Neural progenitor cell (in vitro differentiated cells): Measurements from ENCODE around the gene SYNPR. TPM values are rescaled to one million over a fixed set of nuclear protein-coding genes. Genes with fewer than 3 reads are reported as not detected.

Source experiments
- DNase-seq: peaks from one replicate; pipeline ENCODE4 v3.0.0-alpha.2; 2016; ENCODE audit warnings: low spot score
- H2AFZ ChIP-seq: fragments of 200-600 bp; sonication (generic); replicated peaks from 2 replicates; pipeline ENCODE4 v1.6.1; 2016; ENCODE audit warnings: antibody characterized with exemption
- H3F3A ChIP-seq: fragments of 200-600 bp; sonication (generic); 2 replicates; pipeline ENCODE4 v1.6.1; 2016; ENCODE audit warnings: antibody characterized with exemption, low read depth
- H3K27ac ChIP-seq: fragments of 200-600 bp; sonication (generic); 2 replicates; pipeline ENCODE4 v1.5.1; 2016; ENCODE audit warnings: mild to moderate bottlenecking
- H3K27me3 ChIP-seq: fragments of 200-600 bp; sonication (generic); 2 replicates; pipeline ENCODE4 v1.6.1; 2016; ENCODE audit warnings: mild to moderate bottlenecking, moderate library complexity
- H3K36me3 ChIP-seq: fragments of 200-600 bp; sonication (generic); 2 replicates; pipeline ENCODE4 v1.5.1; 2016
- H3K4me1 ChIP-seq: fragments of 200-600 bp; sonication (generic); 2 replicates; pipeline ENCODE4 v1.6.1; 2016; ENCODE audit warnings: mixed run types
- H3K4me2 ChIP-seq: fragments of 200-600 bp; sonication (generic); 2 replicates; pipeline ENCODE4 v1.6.1; 2016
- H3K4me3 ChIP-seq: fragments of 200-600 bp; sonication (generic); 2 replicates; pipeline ENCODE4 v1.5.1; 2016
- H3K79me2 ChIP-seq: fragments of 200-600 bp; sonication (generic); 2 replicates; pipeline ENCODE4 v1.6.1; 2016; ENCODE audit warnings: low read depth
- H3K9ac ChIP-seq: fragments of 200-600 bp; sonication (generic); 2 replicates; pipeline ENCODE4 v1.6.1; 2016
- H3K9me3 ChIP-seq: fragments of 200-600 bp; sonication (generic); 2 replicates; pipeline ENCODE4 v1.5.1; 2016; ENCODE audit warnings: low read depth
- H4K20me1 ChIP-seq: fragments of 200-600 bp; sonication (generic); 2 replicates; pipeline ENCODE4 v1.6.1; 2016; ENCODE audit warnings: low read depth
- H3K27ac Mint-ChIP-seq: 3 replicates; pipeline ENCODE4 v1.8.0; 2021; ENCODE audit warnings: mixed read lengths
- H3K27me3 Mint-ChIP-seq: 2 replicates; pipeline ENCODE4 v1.8.0; 2022; ENCODE audit warnings: low read depth, mild to moderate bottlenecking, inconsistent platforms, moderate library complexity, mixed read lengths; ENCODE audit not compliant: insufficient read depth
- H3K36me3 Mint-ChIP-seq: 3 replicates; pipeline ENCODE4 v1.8.0; 2021; ENCODE audit warnings: mixed read lengths
- H3K4me1 Mint-ChIP-seq: 3 replicates; pipeline ENCODE4 v1.8.0; 2021; ENCODE audit warnings: mixed read lengths
- H3K4me3 Mint-ChIP-seq: 3 replicates; pipeline ENCODE4 v1.8.0; 2021; ENCODE audit warnings: mild to moderate bottlenecking, moderate library complexity, mixed read lengths
- H3K9me3 Mint-ChIP-seq: 3 replicates; pipeline ENCODE4 v1.8.0; 2020; ENCODE audit warnings: mixed read lengths
- CTCF ChIP-seq: fragments of 200-600 bp; sonication (generic); IDR thresholded peaks from 2 replicates; pipeline ENCODE4 v1.5.1; 2017; ENCODE audit warnings: antibody characterized with exemption, mild to moderate bottlenecking
- EZH2 ChIP-seq: fragments of 200-600 bp; sonication (generic); IDR thresholded peaks from 2 replicates; pipeline ENCODE4 v1.6.1; 2017; ENCODE audit warnings: antibody characterized with exemption, mild to moderate bottlenecking, moderate library complexity
- EZH2phosphoT487 ChIP-seq: fragments of 200-600 bp; sonication (generic); IDR thresholded peaks from 2 replicates; pipeline ENCODE4 v1.6.1; 2017; ENCODE audit warnings: antibody characterized with exemption
- total RNA-seq: library from RNA; depleted of rRNA; stranded (reverse); fragments of >200 nt; gene quantifications from 2 replicates; pipeline ENCODE4 v1.2.3, GENCODE V29; 2015; ENCODE audit warnings: low replicate concordance

Gene SYNPR
- total RNA-seq, 1 donor from 2014 or later = 0.30 TPM

GRCh38 chr3:63611382-63611781, 333.3 kb downstream of the SYNPR start:
- Mint-ChIP-seq H3K27ac (no peak overlapping the region), H3K9me3 (no peaks in the 10 kb centered on the region), H3K4me3 (no peak overlapping the region), H3K4me1 (no peaks in the 10 kb centered on the region), H3K36me3 (no peaks in the 10 kb centered on the region), H3K27me3 (peaks cover 2% of the 10 kb centered on the region)
- Histone ChIP-seq H3K36me3 (no peaks in the 10 kb centered on the region), H3K79me2 (no peaks in the 10 kb centered on the region), H3K4me2 (no peak overlapping the region), H3K27ac (no peak overlapping the region), H4K20me1 (no peaks in the 10 kb centered on the region), H3K4me3 (no peak overlapping the region), H3K27me3 (no peaks in the 10 kb centered on the region), H3K9me3 (no peaks in the 10 kb centered on the region), H3F3A (peaks cover under 1% of the 10 kb centered on the region), H3K4me1 (peaks cover 9% of the 10 kb centered on the region), H3K9ac (no peak overlapping the region), H2AFZ (no peak overlapping the region)
- DNase-seq = no peak
- no peak for TF ChIP-seq EZH2phosphoT487
- TF ChIP-seq CTCF = no peak
- TF ChIP-seq EZH2 = no peak

GRCh38 chr3:63613561-63613960, 335.5 kb downstream of the SYNPR start:
- H3K4me2 ChIP-seq = no peak overlapping the region
- peaks cover 2% of the 10 kb centered on the region for H3K27me3 Mint-ChIP-seq
- no peak overlapping the region for H3K9ac ChIP-seq
- peaks cover 9% of the 10 kb centered on the region for H3K4me1 Mint-ChIP-seq
- H3K27ac ChIP-seq = no peak overlapping the region
- no peak overlapping the region for H3K4me3 ChIP-seq
- no peaks in the 10 kb centered on the region for H3K36me3 Mint-ChIP-seq
- H3K9me3 ChIP-seq = no peaks in the 10 kb centered on the region
- DNase-seq = no peak
- no peak overlapping the region for H2AFZ ChIP-seq
- no peak overlapping the region for H3K27ac Mint-ChIP-seq
- H3K36me3 ChIP-seq = no peaks in the 10 kb centered on the region
- no peaks in the 10 kb centered on the region for H3K27me3 ChIP-seq
- no peaks in the 10 kb centered on the region for H3K9me3 Mint-ChIP-seq
- H3F3A ChIP-seq = peaks cover 16% of the 10 kb centered on the region
- TF ChIP-seq CTCF (no peak), EZH2phosphoT487 (no peak), EZH2 (no peak)
- no peaks in the 10 kb centered on the region for H3K79me2 ChIP-seq
- peaks cover 28% of the 10 kb centered on the region for H3K4me1 ChIP-seq
- peaks cover 4% of the 10 kb centered on the region for H4K20me1 ChIP-seq
- H3K4me3 Mint-ChIP-seq = no peak overlapping the region

GRCh38 chr3:63617391-63617790, 339.3 kb downstream of the SYNPR start:
- H3K4me1 ChIP-seq = peaks cover 32% of the 10 kb centered on the region
- Mint-ChIP-seq H3K36me3 (no peaks in the 10 kb centered on the region), H3K27ac (no peak overlapping the region), H3K27me3 (peaks cover 4% of the 10 kb centered on the region), H3K4me3 (no peak overlapping the region), H3K4me1 (peaks cover 9% of the 10 kb centered on the region), H3K9me3 (no peaks in the 10 kb centered on the region)
- no peaks in the 10 kb centered on the region for H3K79me2 ChIP-seq
- peak overlapping the region; percentile 59 for H3K27ac ChIP-seq
- H3K4me2 ChIP-seq = peak overlapping the region; percentile 59
- no peaks in the 10 kb centered on the region for H3K9me3 ChIP-seq
- TF ChIP-seq CTCF (no peak), EZH2 (no peak), EZH2phosphoT487 (no peak)
- no peak overlapping the region for H2AFZ ChIP-seq
- no peaks in the 10 kb centered on the region for H3K36me3 ChIP-seq
- peak; percentile 52 for DNase-seq
- peaks cover 4% of the 10 kb centered on the region for H4K20me1 ChIP-seq
- no peaks in the 10 kb centered on the region for H3K27me3 ChIP-seq
- peaks cover 16% of the 10 kb centered on the region for H3F3A ChIP-seq
- H3K9ac ChIP-seq = no peak overlapping the region
- no peak overlapping the region for H3K4me3 ChIP-seq
